MG63 (cell line): ENCODE measurements around the gene GIGYF1. TPM values are rescaled to one million over a fixed set of nuclear protein-coding genes. Genes with fewer than 3 reads are reported as not detected.
"Not testable (repeated sequence)": the region's sequence is repeated elsewhere in the genome, so short reads cannot be mapped to it uniquely, and the experiment has no call there.

Source experiments
- DNase-seq: peaks from one replicate; pipeline ENCODE4 v3.0.0-alpha.2; 2020
- H3K27me3 ChIP-seq: fragments of 250-450 bp; sonication (Bioruptor Pico); 2 replicates; pipeline ENCODE4 v1.5.1; 2020; ENCODE audit warnings: mild to moderate bottlenecking, moderate library complexity
- H3K36me3 ChIP-seq: fragments of 250-450 bp; sonication (Bioruptor Pico); 2 replicates; pipeline ENCODE4 v1.5.1; 2020; ENCODE audit warnings: mild to moderate bottlenecking, moderate library complexity
- H3K4me3 ChIP-seq: fragments of 250-450 bp; sonication (Bioruptor Pico); 2 replicates; pipeline ENCODE4 v1.5.1; 2020; ENCODE audit warnings: mild to moderate bottlenecking, moderate library complexity
- H3K9me3 ChIP-seq: fragments of 250-450 bp; sonication (Bioruptor Pico); 2 replicates; pipeline ENCODE4 v1.5.1; 2020; ENCODE audit warnings: mild to moderate bottlenecking, moderate library complexity
- total RNA-seq: library from RNA; depleted of rRNA; stranded (reverse); fragments of >200 nt; shearing (Covaris generic); gene quantifications from 2 replicates; pipeline ENCODE4 v1.2.3, GENCODE V29; 2014; ENCODE audit warnings: low replicate concordance

GIGYF1 gene
- total RNA-seq, 1 experiment from 2014 or later, result 9.2 TPM

DNA sequence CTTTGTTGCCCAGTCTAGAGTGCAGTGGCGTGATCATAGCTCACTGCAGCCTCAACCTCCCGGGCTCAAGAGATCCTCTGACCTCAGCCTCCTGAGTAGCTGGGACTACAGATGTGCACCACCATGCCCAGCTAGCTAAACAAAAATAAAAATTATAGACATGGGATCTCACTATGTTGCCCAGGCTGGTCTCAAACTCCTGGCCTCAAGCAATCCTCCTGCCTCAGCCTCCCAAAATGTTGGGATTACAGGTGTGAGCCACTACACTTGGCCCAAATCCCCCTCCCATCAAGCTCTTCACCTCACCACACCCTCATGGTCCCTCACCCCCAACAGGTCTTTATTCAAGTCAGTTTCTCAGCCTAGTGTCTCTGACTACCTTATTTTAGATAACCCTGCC lies 23.0 kb upstream of the GIGYF1 start:
- H3K4me3 ChIP-seq, H3K27me3 ChIP-seq, H3K36me3 ChIP-seq, H3K9me3 ChIP-seq, DNase-seq: not testable (repeated sequence)

DNA sequence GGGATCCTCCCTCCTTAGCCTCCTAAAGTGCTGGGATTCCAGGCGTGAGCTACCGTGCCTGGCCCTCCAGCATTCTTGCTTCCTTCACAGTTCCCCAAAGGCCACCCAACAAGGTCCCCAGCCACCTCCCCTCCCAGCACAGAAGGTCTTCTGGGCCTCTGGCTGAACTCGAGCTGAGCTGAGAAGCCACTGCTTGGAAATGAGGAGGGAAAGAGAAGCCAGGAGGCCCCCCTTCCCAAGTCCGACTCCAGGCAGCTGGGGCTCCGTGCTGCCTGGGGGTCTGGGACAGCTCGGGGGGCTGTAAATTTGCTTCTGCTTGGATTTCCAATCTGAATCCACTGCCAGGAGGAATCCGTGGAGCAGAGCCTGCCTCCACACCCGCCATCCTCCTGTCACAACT lies 20.7 kb upstream of the GIGYF1 start:
- no peaks in the 10 kb centered on the region for H3K36me3 ChIP-seq
- no peak for DNase-seq
- H3K9me3 ChIP-seq, result no peaks in the 10 kb centered on the region
- no peak overlapping the region for H3K4me3 ChIP-seq
- H3K27me3 ChIP-seq, result no peaks in the 10 kb centered on the region

DNA sequence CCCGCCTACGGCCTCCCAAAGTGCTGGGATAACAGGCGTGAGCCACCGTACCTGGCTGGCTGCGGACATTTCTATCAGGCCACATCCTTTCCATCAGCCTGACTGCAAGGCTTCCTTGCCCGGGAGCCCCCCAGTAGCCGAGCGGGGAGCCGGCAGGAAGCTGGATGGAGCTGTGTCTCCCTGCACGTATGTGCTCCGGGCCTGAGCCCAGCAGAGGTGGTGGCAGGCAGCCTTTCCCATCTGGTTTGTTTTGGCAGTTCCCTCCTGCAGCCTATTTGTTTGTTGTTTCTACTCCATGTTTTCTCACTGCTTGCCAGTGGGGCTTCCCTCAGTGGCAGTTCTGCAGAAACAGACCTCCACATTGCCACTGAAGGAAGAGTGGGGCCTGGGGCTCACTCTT lies 17.3 kb upstream of the GIGYF1 start:
- DNase-seq, result no peak
- H3K36me3 ChIP-seq, result peaks cover 22% of the 10 kb centered on the region
- no peaks in the 10 kb centered on the region for H3K9me3 ChIP-seq
- no peaks in the 10 kb centered on the region for H3K27me3 ChIP-seq
- H3K4me3 ChIP-seq, result no peak overlapping the region

DNA sequence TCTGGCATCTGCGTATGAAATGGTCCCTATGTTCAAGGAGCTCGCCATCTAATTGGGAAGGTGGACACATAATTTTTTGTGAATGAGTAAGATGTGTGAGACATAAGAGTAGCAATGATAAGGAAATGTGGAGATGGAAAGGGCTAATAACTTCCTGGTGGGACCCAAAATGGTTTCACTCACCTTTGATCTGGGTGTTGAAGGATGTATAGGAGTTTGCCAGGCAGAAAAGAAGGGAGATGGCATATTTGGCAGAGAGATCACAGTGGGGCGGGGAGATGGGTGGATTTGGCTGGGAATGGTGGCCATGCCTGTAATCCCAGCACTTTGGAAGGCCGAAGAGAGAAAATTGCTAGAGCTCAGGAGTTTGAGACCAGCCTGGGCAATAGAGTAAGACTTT lies 16.4 kb upstream of the GIGYF1 start:
- H3K4me3 ChIP-seq, result no peak overlapping the region
- H3K36me3 ChIP-seq, result peaks cover 22% of the 10 kb centered on the region
- H3K27me3 ChIP-seq, result no peaks in the 10 kb centered on the region
- no peak for DNase-seq
- H3K9me3 ChIP-seq, result no peaks in the 10 kb centered on the region

DNA sequence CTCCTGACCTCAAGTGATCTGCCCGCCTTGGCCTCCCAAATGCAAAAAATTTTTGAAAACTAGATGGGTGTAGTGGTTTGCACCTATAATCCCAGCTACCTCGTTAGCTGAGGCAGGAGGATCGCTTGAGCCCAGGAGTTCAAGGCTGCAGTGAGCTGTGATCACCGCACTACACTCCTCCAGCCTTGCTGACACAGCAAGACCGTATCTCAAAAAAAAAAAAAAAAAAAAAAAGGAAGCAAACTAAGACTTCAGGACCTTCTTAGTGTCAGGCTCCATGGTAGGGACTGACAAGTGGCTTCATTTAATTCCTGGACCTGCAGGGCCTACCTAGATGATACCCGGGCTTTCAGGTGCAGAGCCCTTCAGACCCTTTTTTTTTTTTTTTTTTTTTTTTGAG lies 14.3 kb upstream of the GIGYF1 start:
- Histone ChIP-seq H3K9me3 (no peaks in the 10 kb centered on the region), H3K27me3 (peaks cover 3% of the 10 kb centered on the region), H3K36me3 (peaks cover 22% of the 10 kb centered on the region), H3K4me3 (no peak overlapping the region)
- DNase-seq, result no peak

DNA sequence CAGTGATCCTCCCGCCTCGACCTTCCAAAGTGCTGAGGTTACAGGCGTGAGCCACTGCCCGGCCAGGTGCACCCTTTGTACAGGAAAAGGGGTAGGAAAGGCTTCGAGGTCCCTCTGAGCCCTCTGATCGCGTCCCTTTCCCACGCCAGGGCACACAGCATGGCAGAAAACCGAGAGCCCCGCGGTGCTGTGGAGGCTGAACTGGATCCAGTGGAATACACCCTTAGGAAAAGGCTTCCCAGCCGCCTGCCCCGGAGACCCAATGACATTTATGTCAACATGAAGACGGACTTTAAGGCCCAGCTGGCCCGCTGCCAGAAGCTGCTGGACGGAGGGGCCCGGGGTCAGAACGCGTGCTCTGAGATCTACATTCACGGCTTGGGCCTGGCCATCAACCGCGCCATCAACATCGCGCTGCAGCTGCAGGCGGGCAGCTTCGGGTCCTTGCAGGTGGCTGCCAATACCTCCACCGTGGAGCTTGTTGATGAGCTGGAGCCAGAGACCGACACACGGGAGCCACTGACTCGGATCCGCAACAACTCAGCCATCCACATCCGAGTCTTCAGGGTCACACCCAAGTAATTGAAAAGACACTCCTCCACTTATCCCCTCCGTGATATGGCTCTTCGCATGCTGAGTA lies 12.7 kb upstream of the GIGYF1 start:
- H3K36me3 ChIP-seq, result peaks cover 22% of the 10 kb centered on the region

DNA sequence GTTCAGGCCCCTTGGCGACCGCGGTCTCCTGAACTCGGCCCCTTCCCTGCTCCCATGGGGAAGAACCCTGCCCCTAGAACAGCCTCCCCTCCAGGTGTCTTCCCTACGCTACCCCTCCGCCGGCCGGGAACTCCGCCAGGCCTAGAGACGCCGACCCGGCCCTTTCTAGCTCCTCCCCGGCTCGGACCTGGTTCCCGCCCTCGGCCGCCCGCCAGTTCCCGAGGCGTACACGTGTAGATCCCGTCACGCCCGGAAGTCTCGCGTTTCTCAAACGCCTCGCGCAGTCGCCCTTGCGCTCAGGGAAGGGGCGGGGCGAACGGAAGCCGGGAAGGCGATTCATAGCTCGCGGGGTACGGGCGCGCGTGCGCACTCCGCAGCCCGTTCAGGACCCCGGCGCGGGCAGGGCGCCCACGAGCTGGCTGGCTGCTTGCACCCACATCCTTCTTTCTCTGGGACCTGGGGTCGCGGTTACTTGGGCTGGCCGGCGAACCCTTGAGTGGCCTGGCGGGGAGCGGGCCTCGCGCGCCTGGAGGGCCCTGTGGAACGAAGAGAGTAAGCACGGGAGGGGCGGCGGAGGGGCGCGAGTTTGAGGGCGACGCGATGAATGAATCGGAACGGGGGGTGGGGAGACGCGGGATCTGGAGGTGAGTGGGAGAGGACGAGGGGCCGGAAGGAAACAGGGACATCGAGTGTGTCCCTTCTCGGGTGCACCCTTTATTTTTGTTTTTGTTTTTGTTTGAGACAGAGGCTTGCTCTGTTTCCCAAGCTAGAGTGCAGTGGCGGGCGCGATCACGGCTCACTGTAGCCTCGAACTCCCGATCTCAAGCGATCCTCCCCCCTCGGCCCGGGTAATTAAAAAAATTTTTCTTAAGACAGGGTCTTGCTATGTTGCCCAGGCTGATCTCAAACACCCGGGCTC lies 12.0 kb upstream of the GIGYF1 start, which contains the start of gene POP7:
POP7 (plus strand) TSS at position 369 of the 919 bp plus-strand sequence. CDS start 710 bp downstream, outside the sequence.
- Histone ChIP-seq H3K36me3 (peaks cover 22% of the 10 kb centered on the region), H3K27me3 (peaks cover 6% of the 10 kb centered on the region), H3K4me3 (peak within 1 kb of the TSS; percentile 91), H3K9me3 (no peaks in the 10 kb centered on the region)
- DNase-seq, result peak; percentile 98

More for the DNA sequence above, 12.7 kb upstream of the GIGYF1 start:
- H3K9me3 ChIP-seq, result no peaks in the 10 kb centered on the region
- DNase-seq, result no peak
- peak overlapping the region; percentile 91 for H3K4me3 ChIP-seq
- peaks cover 6% of the 10 kb centered on the region for H3K27me3 ChIP-seq

DNA sequence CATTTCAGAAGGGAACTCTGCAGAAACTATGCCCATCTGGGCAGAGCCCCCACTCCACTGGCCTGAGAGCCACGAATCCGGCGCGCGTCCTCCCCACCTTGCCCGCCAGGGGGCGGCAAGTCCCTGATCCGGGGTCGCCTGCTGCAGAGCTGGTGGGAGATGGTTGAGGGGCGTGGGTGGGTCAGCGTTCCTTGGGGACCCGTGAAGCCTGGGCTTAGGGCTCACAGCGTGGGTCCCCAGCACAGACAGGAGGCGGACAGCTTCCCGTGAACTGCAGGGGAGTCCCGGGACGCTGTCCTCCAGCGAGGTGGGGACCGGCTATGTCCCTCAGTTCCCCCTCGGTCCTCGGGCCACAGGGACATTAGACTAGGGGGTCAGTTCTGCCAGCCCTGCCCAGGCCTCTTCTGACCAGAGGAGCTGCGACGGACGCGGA lies 11.3 kb upstream of the GIGYF1 start:
- Histone ChIP-seq H3K4me3 (peak overlapping the region; percentile 91), H3K36me3 (peaks cover 22% of the 10 kb centered on the region), H3K27me3 (peaks cover 6% of the 10 kb centered on the region), H3K9me3 (no peaks in the 10 kb centered on the region)
- peak; percentile 75 for DNase-seq

DNA sequence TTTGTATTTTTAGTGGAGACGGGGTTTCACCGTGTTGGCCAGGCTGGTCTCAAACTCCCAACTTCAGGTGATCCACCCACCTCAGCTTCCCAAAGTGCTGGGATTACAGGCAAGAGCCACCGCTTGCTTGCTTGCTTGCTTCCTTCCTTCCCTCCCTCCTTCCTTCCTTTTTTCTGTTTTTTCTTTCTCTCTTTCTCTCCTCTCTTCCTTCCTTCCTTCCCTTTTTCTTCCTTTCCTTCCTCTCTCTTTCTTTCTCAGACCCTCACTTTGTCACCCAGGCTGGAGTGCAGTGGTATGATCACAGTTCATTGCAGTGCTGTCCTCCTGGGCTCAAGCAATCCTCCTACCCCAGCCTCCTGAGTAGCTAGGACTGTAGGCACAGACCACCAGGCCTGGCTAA lies 7.0 kb upstream of the GIGYF1 start:
- H3K36me3 ChIP-seq, H3K4me3 ChIP-seq, DNase-seq, H3K9me3 ChIP-seq: not testable (repeated sequence)
- H3K27me3 ChIP-seq, result peaks cover 12% of the 10 kb centered on the region

DNA sequence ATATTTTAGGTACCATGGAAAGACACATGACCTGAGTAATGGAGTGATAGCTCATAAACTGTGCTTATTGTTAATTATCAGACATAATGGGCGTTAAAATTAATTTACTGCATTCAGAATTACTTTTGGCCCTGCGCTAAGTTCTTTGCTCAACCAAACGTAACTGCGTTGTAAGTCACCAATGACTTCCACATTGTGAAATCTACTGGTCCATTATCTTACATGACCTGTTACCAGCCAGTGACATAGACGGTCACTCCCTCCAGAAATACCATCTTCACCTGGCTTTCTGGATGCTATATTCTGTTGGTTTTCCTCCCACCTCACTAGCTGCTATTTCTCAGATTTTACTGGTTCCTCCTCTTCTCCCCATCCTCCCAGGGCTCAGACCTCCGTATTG lies 5.0 kb upstream of the GIGYF1 start:
- Histone ChIP-seq H3K9me3 (no peaks in the 10 kb centered on the region), H3K4me3 (no peak overlapping the region), H3K36me3 (no peaks in the 10 kb centered on the region), H3K27me3 (peaks cover 12% of the 10 kb centered on the region)
- no peak for DNase-seq

DNA sequence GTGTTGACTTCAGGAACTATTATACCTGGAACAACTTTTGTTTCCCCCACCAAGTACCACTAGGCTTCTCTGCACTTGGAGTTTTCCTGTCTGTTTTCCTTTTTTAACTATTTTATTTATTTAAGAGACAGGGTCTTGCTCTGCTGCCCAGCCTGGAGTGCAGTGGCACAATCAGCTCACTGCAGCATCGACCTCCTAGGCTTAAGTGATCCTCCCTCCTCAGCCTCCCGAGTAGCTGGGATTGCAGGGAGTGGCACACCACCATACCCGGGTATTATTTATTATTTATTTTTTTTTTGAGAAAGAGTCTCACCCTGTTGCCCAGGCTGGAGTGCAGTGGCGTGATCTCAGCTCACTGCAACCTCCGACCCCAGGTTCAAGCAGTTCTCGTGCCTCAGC lies 2.1 kb upstream of the GIGYF1 start:
- Histone ChIP-seq H3K36me3 (no peaks in the 10 kb centered on the region; the same call in 1 of the 2 replicates), H3K4me3 (no peak overlapping the region), H3K27me3 (peaks cover 6% of the 10 kb centered on the region), H3K9me3 (no peaks in the 10 kb centered on the region)
- no peak for DNase-seq

DNA sequence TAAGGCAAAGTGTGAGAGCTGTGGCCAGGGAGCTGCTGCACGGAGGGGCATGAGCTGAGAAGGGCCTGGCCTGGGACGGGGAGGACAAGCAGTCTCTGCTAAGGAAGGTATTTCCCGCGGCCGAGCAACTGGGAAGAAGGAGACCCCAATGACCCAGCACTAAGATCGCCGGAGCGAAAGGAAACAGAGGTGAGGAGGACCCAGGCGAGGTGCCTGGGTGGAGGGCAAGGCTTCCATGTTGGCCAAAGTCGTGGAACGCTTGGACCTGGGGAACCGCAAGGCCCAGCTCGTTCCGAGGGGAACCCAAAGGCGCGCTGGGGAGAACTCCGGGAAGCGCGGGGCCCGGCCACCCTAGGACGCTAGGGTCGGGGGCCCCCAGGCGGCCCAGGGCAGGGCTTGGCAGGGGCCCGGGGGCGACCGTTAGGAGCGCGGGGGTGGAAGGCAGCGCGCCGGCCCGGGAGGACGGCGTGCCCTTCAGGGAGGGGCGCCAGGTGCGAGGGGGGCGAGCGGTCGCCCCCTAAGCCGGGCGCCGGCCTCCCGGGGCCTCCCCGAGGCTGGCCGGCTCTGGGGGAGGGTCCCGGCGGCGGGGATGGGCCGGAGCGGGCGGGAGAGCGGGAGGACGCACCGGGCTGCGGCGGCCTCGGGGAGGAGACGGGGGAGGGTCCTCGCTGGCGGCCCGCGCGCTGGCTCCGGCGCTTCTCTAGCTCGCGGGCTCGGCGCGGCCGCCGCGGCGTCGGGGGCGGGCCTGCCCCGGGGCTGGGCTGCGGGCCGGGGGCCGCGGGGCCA lies 545 bp downstream of the GIGYF1 start:
- H3K9me3 ChIP-seq, result no peaks in the 10 kb centered on the region
- H3K36me3 ChIP-seq, result peaks cover 10% of the 10 kb centered on the region
- H3K4me3 ChIP-seq, result peak overlapping the region; percentile 76
- DNase-seq, result no peak
- no peaks in the 10 kb centered on the region for H3K27me3 ChIP-seq

DNA sequence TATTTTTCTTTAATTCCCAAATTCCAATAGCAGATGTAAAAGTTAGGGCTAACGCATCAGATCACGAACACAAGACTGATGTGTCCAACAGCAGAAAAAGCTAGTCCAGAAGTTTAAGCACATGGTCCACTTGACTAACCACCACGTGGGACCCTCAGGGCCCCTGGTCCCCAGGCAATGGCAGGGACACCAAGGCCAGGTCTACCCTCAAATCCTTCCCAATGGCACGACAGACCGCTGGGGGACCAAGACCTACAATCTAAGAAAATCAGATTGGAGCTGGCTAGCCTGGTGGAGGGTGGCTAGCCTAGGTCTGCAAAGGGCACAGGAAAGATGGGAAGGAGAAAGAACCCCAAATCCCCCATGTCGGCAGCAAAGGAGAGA lies 1.5 kb downstream of the GIGYF1 start:
- H3K9me3 ChIP-seq, result no peaks in the 10 kb centered on the region
- H3K27me3 ChIP-seq, result no peaks in the 10 kb centered on the region
- peak overlapping the region; percentile 76 for H3K4me3 ChIP-seq
- H3K36me3 ChIP-seq, result peaks cover 13% of the 10 kb centered on the region
- no peak for DNase-seq

DNA sequence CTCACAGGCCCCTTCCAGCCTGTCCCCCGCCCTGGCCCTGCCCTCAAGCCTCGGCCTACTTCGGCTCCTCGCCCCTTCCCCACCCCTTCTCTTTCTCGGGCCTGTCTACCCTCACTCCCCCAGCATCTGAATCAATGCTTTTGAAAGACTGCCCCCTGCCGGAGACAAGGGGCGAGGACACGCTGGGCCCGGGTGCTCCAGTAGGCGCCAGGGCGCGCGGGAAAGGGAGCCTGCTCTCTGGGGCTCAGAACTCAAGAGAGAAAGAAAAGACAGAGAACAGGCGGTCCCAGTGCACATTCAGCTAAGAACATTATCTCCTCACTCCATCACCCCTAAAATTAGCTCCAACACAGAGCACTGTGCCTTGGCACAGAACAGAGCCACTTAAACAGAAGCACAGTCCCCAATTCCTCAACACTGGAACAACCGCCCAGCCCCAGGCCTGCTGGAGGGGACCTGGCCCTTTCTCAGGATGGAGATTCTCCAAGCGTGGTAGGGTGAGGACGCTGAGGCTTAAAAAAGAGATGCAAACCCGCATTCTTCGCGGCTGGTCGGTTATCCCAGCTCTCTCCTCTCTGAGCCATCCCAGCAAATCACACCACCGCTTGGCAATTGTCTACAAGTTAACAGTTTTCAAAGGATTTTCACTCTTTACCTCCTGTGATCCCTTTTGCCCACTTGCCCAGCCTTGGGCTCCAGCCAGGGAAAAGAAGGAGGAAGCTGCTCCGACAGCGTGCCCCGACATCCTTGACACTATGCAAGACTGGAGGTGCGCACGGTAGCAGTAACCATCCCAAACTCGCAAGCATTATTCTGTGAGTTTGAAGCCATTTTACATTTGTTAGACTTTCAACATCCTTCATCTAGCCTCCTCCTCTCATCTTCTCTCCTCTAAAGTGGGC lies 2.1 kb downstream of the GIGYF1 start:
- peaks cover 16% of the 10 kb centered on the region for H3K36me3 ChIP-seq
- peak overlapping the region; percentile 76 for H3K4me3 ChIP-seq
- DNase-seq, result peak; percentile 65
- no peaks in the 10 kb centered on the region for H3K9me3 ChIP-seq
- H3K27me3 ChIP-seq, result no peaks in the 10 kb centered on the region

DNA sequence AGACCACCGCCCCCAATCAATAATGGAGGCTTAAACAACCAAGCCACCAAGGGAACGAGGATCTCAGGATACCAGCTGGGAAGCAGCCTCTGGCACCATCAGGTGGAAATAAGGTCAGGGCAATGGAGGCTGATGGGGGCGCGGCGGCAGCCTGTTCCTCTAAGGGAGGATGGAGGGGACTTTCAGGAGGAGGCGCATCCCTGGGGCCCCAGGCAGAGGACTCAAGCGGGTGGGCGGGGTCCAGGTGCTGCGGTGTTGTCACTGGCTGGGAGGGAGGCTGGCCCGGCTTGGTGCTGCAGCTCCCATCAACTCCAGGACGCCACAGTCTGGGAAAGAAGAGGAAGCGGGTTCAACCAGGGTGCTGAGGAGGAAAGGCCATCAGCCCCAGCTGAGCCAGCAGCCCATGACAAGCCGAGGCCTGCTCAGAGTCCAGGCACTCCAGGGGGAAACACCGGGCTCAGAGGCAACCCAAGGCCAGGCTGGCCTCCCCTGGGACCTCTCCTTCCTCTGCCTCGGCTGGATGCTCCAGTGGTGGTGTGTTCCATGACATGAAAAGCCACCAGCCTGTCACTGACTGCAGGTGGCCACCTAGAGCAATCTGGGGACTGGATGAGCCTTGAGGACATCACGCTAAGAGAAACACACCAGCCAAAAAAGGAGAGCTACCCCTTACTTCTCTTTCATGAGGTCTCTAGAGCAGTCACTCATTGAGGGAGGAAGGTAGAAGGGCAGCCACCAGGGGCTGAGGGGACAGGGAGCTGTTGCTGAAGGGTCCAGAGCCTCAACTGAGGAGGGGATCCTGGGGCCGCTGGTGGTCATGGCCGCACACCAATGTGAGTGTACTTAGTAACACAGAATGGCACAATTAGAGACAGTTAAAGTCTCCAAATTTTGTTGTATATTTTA lies 4.6 kb downstream of the GIGYF1 start:
- Histone ChIP-seq H3K4me3 (no peak overlapping the region), H3K27me3 (no peaks in the 10 kb centered on the region), H3K36me3 (peaks cover 21% of the 10 kb centered on the region), H3K9me3 (no peaks in the 10 kb centered on the region)
- DNase-seq, result no peak
